Measurements from ENCODE around the gene IRX2.

The IRX2 gene

DNA sequence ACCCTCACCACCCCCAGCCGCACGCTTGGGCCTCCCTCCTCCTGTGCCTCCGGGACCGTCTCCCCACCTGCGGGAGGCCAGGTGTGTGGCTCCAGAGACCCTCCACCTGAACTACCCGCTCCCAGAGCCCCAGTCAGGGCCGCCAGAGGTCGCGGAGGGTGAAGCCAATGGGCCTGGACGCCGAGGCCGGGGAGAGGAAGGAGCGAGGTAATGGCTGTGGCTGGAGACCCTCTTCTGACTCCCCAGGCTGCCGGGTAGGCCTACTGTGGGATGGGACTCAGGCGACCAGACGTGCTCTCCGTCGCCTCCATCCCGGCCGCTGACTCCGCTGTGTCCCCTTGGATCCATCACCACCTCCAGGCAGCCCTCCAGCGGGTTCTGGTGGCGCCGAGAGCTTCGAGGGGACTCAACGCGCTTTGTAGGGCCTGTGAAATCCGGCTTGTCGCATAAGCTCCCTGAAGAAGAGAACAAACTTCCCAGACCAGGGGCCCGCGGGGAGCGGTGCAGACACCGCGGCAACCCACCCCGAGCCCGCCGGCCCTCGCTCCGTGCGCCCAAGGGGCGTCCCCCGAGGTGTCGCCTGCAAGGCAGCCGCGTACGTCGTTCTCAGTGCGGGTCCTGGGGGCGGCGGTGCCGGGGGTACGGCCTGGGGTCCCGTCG is 12.6 kb downstream of the IRX2 start:
- Histone ChIP-seq H3K9ac (ENCODE audit: low read depth, low read length) (peak overlapping the region; percentile 21; the same call in 1 of the 2 replicates), H3K36me3 (ENCODE audit: insufficient read depth, low read depth, low read length) (peaks cover 7% of the 10 kb centered on the region), H3K9me3 (ENCODE audit: insufficient read depth, low read depth, low read length) (no peaks in the 10 kb centered on the region; the same call in 1 of the 2 replicates), H3K4me3 (ENCODE audit: low read length) (peak overlapping the region; percentile 55; the same call in 1 of the 2 replicates), H3K4me1 (ENCODE audit: insufficient read depth, low read length) (peaks cover 14% of the 10 kb centered on the region; the same call in 1 of the 2 replicates), H3K27ac (ENCODE audit: low read length) (no peak overlapping the region), H3K27me3 (ENCODE audit: insufficient read depth, low read length) (peaks cover 90% of the 10 kb centered on the region)

DNA sequence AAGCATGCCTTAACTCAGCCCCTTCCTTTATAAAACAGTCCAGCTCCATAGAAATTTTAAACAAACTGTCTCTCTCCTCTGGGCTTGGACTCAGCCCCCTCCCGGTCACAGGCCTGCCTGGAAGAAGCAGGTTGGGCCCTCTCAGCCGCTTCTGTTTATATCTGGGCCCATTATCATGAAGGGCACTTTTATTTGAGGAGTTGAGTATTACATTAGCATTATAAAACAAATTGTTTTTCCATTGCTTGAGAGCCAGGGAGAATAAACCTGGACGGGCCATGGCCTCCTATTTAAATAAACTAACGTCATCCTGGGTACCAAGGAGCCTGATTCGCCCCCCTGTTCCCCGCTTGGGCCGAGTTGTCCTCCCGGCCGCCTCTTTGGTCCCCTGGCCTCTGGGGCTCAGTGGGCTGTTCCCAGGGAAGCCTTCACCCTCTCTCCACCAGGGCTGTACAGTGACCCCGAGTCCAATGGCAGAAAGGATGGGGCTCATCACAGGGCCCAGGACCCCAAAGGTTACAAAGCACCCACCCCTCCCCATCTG is 13.2 kb downstream of the IRX2 start:
- peaks cover 89% of the 10 kb centered on the region for H3K27me3 ChIP-seq (ENCODE audit: insufficient read depth, low read length)

DNA sequence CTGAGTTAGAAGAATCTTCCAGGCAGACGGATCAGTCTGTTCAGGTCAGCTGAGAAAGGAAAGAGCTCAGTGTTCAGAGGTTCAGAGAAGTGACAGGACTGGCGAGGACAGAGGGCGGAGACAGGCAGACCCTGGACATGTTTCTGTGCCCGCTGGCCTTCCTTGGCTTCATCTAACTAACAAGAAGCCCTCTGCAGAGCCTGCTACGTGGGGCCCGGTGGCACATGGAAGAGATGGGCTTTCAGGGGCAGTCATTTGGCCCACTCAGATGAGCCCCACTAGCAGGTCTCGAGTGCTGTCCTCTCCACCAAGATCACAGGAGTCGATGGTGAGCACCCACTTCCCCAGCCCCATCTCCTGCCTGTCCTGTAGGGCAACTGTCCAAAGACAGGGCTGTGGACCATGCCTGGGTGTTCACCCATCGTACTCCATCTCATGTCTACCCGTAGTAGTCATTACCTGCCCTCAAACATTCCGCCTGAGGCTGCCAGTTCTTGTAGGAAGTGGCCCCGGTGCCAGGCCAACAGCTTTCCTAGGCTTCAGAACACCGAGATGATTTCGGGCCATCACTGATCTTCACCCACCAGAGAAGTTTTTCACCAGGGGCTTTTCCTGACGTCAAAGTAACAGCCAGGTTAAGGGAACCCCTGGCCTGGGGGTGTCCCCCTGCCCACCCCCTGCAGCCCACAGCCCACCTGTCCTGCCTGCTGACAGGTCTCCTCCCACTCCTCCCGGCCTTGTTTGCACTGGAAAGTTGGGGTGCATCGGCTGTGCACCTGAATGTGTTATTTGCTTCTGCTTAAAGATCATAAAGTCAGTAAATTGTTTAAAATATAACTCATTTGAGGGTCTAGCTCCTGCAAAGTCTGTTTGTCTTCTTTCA is 14.0 kb downstream of the IRX2 start:
- no peaks in the 10 kb centered on the region; the same call in 1 of the 2 replicates for H3K9me3 ChIP-seq (ENCODE audit: insufficient read depth, low read depth, low read length)
- H3K27ac ChIP-seq (ENCODE audit: low read length), result no peak overlapping the region
- peaks cover 10% of the 10 kb centered on the region; the same call in 1 of the 2 replicates for H3K4me1 ChIP-seq (ENCODE audit: insufficient read depth, low read length)
- H3K4me3 ChIP-seq (ENCODE audit: low read length), result no peak overlapping the region
- no peak overlapping the region for H3K9ac ChIP-seq (ENCODE audit: low read depth, low read length)
- 0 out of 2 replicates have a peak, but pooled peaks cover under 1% of the 10 kb centered on the region for H3K36me3 ChIP-seq (ENCODE audit: insufficient read depth, low read depth, low read length)
- peaks cover 82% of the 10 kb centered on the region for H3K27me3 ChIP-seq (ENCODE audit: insufficient read depth, low read length)

More for the DNA sequence above, 13.2 kb downstream of the IRX2 start:
- Histone ChIP-seq H3K9me3 (ENCODE audit: insufficient read depth, low read depth, low read length) (no peaks in the 10 kb centered on the region; the same call in 1 of the 2 replicates), H3K9ac (ENCODE audit: low read depth, low read length) (no peak overlapping the region), H3K36me3 (ENCODE audit: insufficient read depth, low read depth, low read length) (0 out of 2 replicates have a peak, but pooled peaks cover 4% of the 10 kb centered on the region), H3K4me1 (ENCODE audit: insufficient read depth, low read length) (peaks cover 10% of the 10 kb centered on the region; the same call in 1 of the 2 replicates), H3K4me3 (ENCODE audit: low read length) (peak overlapping the region; percentile 55; the same call in 1 of the 2 replicates), H3K27ac (ENCODE audit: low read length) (no peak overlapping the region)

DNA sequence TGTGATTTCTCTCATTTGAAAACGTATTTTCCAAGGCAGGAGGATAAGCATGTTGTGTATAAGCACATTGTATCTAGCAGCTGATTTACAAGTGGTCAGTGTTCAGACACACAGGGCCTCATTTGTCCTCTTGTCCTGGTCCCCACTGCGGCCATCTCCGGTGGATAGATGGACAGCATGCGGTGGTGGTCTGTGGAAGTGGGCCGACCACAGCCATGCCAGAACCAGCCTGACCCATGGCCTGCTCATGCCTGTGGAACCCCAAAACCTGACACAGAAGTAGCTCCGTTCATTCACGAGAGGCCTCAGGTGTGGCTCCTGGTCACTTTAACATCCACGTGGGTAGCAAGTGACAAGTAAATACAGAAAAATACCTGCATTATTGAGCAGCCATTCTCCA is 14.6 kb downstream of the IRX2 start:
- Histone ChIP-seq H3K36me3 (ENCODE audit: insufficient read depth, low read depth, low read length) (no peaks in the 10 kb centered on the region), H3K9ac (ENCODE audit: low read depth, low read length) (no peak overlapping the region), H3K27me3 (ENCODE audit: insufficient read depth, low read length) (peaks cover 76% of the 10 kb centered on the region), H3K27ac (ENCODE audit: low read length) (no peak overlapping the region), H3K4me1 (ENCODE audit: insufficient read depth, low read length) (peaks cover 10% of the 10 kb centered on the region; the same call in 1 of the 2 replicates), H3K9me3 (ENCODE audit: insufficient read depth, low read depth, low read length) (no peaks in the 10 kb centered on the region; the same call in 1 of the 2 replicates), H3K4me3 (ENCODE audit: low read length) (no peak overlapping the region)

DNA sequence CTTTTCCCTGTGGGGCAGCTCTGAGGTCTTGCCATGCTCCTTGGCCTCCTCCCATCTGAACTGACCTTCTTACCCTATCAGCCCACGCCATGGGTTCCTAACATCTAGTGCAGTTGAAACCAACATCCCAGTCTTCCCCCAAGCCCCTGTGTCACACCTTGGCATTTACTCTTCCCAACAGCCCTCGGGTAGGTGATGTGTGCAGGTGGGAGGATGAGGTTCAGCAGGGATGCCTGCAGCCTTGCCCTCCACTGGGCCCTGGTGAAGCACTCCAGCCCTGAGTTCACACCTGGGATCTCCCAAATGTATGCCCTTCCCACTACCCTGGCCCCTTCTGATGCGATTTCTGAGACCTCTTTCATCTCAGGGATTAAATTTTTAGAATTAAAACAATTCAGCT is 15.5 kb downstream of the IRX2 start:
- Histone ChIP-seq H3K36me3 (ENCODE audit: insufficient read depth, low read depth, low read length) (no peaks in the 10 kb centered on the region), H3K4me1 (ENCODE audit: insufficient read depth, low read length) (peaks cover 7% of the 10 kb centered on the region; the same call in 1 of the 2 replicates), H3K27ac (ENCODE audit: low read length) (no peak overlapping the region), H3K9ac (ENCODE audit: low read depth, low read length) (no peak overlapping the region), H3K9me3 (ENCODE audit: insufficient read depth, low read depth, low read length) (no peaks in the 10 kb centered on the region), H3K27me3 (ENCODE audit: insufficient read depth, low read length) (peaks cover 67% of the 10 kb centered on the region), H3K4me3 (ENCODE audit: low read length) (no peak overlapping the region)

DNA sequence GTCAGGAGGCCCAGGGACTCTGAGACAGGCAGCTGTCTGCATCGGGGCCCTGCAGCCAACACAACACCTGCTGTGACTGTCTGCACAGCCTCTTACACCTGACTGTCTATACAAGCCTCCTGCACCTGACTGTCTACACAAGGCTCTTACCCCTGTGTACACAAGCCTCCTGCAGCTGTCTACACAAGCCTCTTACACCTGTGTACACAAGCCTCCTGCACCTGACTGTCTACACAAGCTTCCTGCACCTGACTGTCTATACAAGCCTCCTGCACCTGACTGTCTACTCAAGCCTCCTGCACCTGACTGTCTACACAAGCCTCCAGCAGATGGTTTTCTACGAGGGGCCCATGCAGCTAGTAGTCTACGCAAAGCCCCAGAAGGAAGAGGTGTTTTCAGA is 18.6 kb downstream of the IRX2 start:
- no peak overlapping the region for H3K9ac ChIP-seq (ENCODE audit: low read depth, low read length)
- no peak overlapping the region for H3K4me3 ChIP-seq (ENCODE audit: low read length)
- H3K36me3 ChIP-seq (ENCODE audit: insufficient read depth, low read depth, low read length), result no peaks in the 10 kb centered on the region
- H3K9me3 ChIP-seq (ENCODE audit: insufficient read depth, low read depth, low read length), result no peaks in the 10 kb centered on the region
- no peak overlapping the region for H3K27ac ChIP-seq (ENCODE audit: low read length)
- peaks cover 36% of the 10 kb centered on the region for H3K27me3 ChIP-seq (ENCODE audit: insufficient read depth, low read length)
- peaks cover 2% of the 10 kb centered on the region; the same call in 1 of the 2 replicates for H3K4me1 ChIP-seq (ENCODE audit: insufficient read depth, low read length)

DNA sequence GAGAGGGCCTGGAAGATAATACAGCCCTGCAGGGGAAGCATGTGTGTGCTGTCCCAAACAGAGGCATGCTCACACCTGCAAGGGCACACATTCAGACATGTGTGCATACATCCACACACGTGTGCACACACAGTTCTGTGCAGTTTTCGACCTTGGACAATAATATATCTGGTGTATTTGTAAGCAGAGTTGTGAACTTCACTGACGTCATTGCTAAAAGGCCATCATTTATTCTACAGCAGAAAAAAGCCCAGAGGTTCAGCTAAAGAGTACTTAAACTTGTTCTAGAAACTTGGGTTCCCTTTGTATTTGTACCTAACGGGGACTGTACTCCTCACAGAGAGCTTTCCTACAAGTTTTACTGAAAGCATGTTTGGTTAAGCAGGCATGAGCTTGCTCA is 19.5 kb downstream of the IRX2 start:
- Histone ChIP-seq H3K9me3 (ENCODE audit: insufficient read depth, low read depth, low read length) (no peaks in the 10 kb centered on the region), H3K4me3 (ENCODE audit: low read length) (no peak overlapping the region), H3K27me3 (ENCODE audit: insufficient read depth, low read length) (peaks cover 27% of the 10 kb centered on the region), H3K9ac (ENCODE audit: low read depth, low read length) (no peak overlapping the region), H3K27ac (ENCODE audit: low read length) (no peak overlapping the region), H3K4me1 (ENCODE audit: insufficient read depth, low read length) (no peaks in the 10 kb centered on the region), H3K36me3 (ENCODE audit: insufficient read depth, low read depth, low read length) (no peaks in the 10 kb centered on the region)

DNA sequence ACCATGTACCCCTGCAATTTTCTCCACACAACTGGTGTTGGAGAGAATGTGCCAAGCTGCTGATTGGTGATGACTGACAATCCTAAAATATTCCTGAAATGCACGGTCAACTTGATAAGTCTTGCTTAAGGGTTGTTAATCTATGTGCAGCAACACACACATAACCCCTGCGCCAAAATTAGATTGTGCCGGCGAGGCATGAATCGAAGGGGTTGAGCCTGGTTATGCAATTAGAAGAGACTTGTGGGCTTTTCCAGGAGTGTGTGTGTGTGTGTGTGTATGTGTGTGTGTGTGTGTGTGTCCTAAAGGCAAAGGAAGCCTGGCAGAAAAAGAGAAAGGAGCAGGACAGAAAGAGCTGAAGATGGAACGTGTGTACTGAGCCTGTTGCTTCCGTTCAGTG is 22.3 kb downstream of the IRX2 start:
- H3K9me3 ChIP-seq (ENCODE audit: insufficient read depth, low read depth, low read length), result no peaks in the 10 kb centered on the region
- H3K27me3 ChIP-seq (ENCODE audit: insufficient read depth, low read length), result peaks cover 9% of the 10 kb centered on the region
- no peaks in the 10 kb centered on the region for H3K4me1 ChIP-seq (ENCODE audit: insufficient read depth, low read length)
- H3K9ac ChIP-seq (ENCODE audit: low read depth, low read length), result no peak overlapping the region
- no peaks in the 10 kb centered on the region for H3K36me3 ChIP-seq (ENCODE audit: insufficient read depth, low read depth, low read length)
- H3K4me3 ChIP-seq (ENCODE audit: low read length), result no peak overlapping the region
- no peak overlapping the region for H3K27ac ChIP-seq (ENCODE audit: low read length)

DNA sequence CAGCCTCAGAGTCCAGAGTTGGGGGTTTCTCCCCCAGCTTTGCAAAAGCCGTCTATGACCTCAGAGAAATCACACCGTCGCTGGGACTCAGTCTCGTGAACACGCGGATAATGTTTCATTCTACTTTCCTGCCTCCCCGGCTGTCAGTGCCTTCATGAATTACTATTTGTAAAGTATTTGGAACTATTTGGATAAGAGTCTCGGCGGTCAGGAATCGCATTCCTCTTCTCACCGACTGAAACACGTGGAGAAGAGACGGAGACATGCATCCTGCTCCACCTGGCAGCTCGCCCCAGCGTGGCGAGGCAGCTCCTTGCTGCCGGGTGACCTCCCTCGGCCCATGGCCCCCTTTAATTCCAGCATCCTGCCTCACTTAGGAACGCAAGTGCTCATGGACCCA is 23.9 kb downstream of the IRX2 start:
- H3K9ac ChIP-seq (ENCODE audit: low read depth, low read length), result no peak overlapping the region
- no peaks in the 10 kb centered on the region for H3K36me3 ChIP-seq (ENCODE audit: insufficient read depth, low read depth, low read length)
- no peaks in the 10 kb centered on the region for H3K9me3 ChIP-seq (ENCODE audit: insufficient read depth, low read depth, low read length)
- H3K4me3 ChIP-seq (ENCODE audit: low read length), result no peak overlapping the region
- no peak overlapping the region for H3K27ac ChIP-seq (ENCODE audit: low read length)
- no peaks in the 10 kb centered on the region for H3K4me1 ChIP-seq (ENCODE audit: insufficient read depth, low read length)
- H3K27me3 ChIP-seq (ENCODE audit: insufficient read depth, low read length), result no peaks in the 10 kb centered on the region; the same call in 1 of the 2 replicates

DNA sequence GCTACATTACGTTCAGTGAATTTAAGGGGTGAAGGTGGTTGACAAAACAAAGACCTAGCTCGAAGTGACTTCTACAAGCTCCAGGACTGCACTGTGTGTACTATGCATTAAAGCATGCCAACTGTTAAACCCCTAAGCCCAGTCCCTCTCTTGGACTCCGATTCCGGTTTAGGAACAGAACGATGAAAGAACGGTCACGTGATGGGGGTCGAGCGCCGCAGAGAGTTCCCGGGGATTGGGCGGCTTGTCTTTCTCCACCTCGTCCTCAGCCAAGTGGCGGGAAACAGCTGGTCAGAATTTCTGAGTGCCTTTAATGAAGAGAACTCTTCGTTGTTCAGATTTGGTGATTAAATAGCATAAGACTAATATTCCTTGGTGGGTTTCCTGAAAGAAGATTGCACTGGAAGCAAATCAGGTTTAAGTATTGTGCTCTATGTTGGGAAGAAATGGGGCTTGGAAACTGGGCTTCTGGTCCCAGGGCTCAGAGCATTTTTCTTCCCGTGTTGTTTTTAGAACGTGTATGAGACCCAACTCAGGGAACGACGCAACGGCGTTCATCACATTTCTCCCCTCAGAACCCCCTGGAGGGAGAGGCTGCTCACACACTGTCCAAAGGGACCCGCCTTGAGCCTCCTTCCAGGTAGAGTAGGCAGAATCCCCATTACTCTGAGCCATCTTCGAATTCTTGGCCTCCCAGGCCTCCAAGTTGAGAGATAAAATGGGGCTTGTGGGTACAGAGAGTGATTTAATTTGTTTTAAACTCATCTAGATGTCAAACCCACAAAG is 25.3 kb downstream of the IRX2 start:
- Histone ChIP-seq H3K9ac (ENCODE audit: low read depth, low read length) (no peak overlapping the region), H3K36me3 (ENCODE audit: insufficient read depth, low read depth, low read length) (no peaks in the 10 kb centered on the region), H3K27ac (ENCODE audit: low read length) (no peak overlapping the region), H3K9me3 (ENCODE audit: insufficient read depth, low read depth, low read length) (no peaks in the 10 kb centered on the region), H3K27me3 (ENCODE audit: insufficient read depth, low read length) (no peaks in the 10 kb centered on the region; the same call in 1 of the 2 replicates), H3K4me1 (ENCODE audit: insufficient read depth, low read length) (no peaks in the 10 kb centered on the region), H3K4me3 (ENCODE audit: low read length) (no peak overlapping the region)

DNA sequence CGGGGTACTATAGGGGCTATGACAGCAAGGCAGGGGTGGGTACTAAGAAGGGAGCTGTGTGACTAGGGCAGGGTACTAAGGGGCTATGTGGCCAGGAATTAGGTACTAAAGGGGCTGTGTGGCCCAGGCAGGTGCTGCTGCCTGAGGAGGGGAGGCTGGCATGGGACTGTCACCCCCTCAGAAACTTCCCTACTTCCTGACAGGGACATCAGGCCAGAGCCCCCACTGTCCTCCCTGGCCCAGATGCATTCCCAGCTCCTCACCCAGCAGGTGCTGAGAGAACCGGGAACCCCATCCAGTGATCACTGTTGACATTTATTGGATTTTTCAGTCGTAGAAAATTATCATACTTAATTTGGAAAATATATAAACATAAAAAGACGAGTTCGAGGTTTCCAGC is 26.6 kb downstream of the IRX2 start:
- no peaks in the 10 kb centered on the region for H3K36me3 ChIP-seq (ENCODE audit: insufficient read depth, low read depth, low read length)
- H3K4me1 ChIP-seq (ENCODE audit: insufficient read depth, low read length), result no peaks in the 10 kb centered on the region
- no peak overlapping the region for H3K27ac ChIP-seq (ENCODE audit: low read length)
- no peaks in the 10 kb centered on the region; the same call in 1 of the 2 replicates for H3K27me3 ChIP-seq (ENCODE audit: insufficient read depth, low read length)
- no peaks in the 10 kb centered on the region for H3K9me3 ChIP-seq (ENCODE audit: insufficient read depth, low read depth, low read length)
- H3K4me3 ChIP-seq (ENCODE audit: low read length), result no peak overlapping the region
- no peak overlapping the region for H3K9ac ChIP-seq (ENCODE audit: low read depth, low read length)

Measured in iPS-20b (cell line).